Kidney (tissue), 14 donors: Measurements from ENCODE around the gene PDE4D. TPM values are rescaled to one million over a fixed set of nuclear protein-coding genes. Genes with fewer than 3 reads are reported as not detected.

ENCODE experiments used
- DNase-seq, 5 donors: peaks; one replicate each; pipeline ENCODE4 v3.0.0-alpha.2; 2013 to 2020
- FAIRE-seq: peaks from 2 replicates; lab custom pipeline; 2012; peaks lifted over from hg19 to GRCh38; lab: Jason Lieb, UNC
- H3K27ac ChIP-seq, 2 donors: one replicate each; pipeline ENCODE4 v1.7.0; 2013; ENCODE audit warnings: low read depth in 2 of 2, low read length in 2 of 2, inconsistent platforms in 1 of 2
- H3K27me3 ChIP-seq: one replicate; pipeline ENCODE4 v1.7.1; 2013; ENCODE audit warnings: low read length, inconsistent platforms; ENCODE audit not compliant: control insufficient read depth, insufficient read depth
- H3K36me3 ChIP-seq, 3 donors: one replicate each; pipeline versions ENCODE4 v1.7.0 to v1.7.1; 2013; ENCODE audit warnings: low read length in 3 of 3, control low read depth in 1 of 3, inconsistent platforms in 1 of 3; ENCODE audit not compliant: insufficient read depth in 3 of 3, control insufficient read depth in 2 of 3
- H3K4me1 ChIP-seq, 3 donors: one replicate each; pipeline versions ENCODE4 v1.7.0 to v1.7.1; 2013; ENCODE audit warnings: low read length in 3 of 3, inconsistent platforms in 1 of 3, low read depth in 1 of 3; ENCODE audit not compliant: control insufficient read depth in 2 of 3, insufficient read depth in 2 of 3
- H3K4me3 ChIP-seq, 3 donors: one replicate each; pipeline versions ENCODE4 v1.7.0 to v1.8.1; 2013; ENCODE audit warnings: low read length in 3 of 3, control low read depth in 1 of 3, inconsistent platforms in 1 of 3
- H3K9ac ChIP-seq, 3 donors: one replicate each; pipeline versions ENCODE4 v1.7.0 to v1.7.1; 2013; ENCODE audit warnings: low read length in 3 of 3, control low read depth in 1 of 3, inconsistent platforms in 1 of 3
- H3K9me3 ChIP-seq, 3 donors: one replicate each; pipeline versions ENCODE4 v1.7.0 to v1.7.1; 2013; ENCODE audit warnings: low read length in 3 of 3, control low read depth in 1 of 3, inconsistent platforms in 1 of 3; ENCODE audit not compliant: control insufficient read depth in 2 of 3, insufficient read depth in 1 of 3
- intact Hi-C: fragments of 100-400 bp; cut with DNase I; formaldehyde crosslinking; loops from one replicate; pipeline ENCODE4 v1.11.1; 2022
- polyA plus RNA-seq: library from polyadenylated mRNA; stranded (reverse); fragments of 350-450 nt; fragmentation: Illumina TruSeq; extraction: RNeasy Lipid Tissue Mini Kit (QIAGEN cat#74804); gene quantifications from one replicate; pipeline ENCODE4 v1.2.3, GENCODE V29; 2014; ENCODE audit warnings: low read depth, low replicate concordance; ENCODE audit not compliant: insufficient read depth
- total RNA-seq: library from RNA; stranded (reverse); fragmentation: NEBNext Ultra II Directional; extraction: Animal tissue kit (Norgen Biotek cat#: 25700); gene quantifications from one replicate; pipeline ENCODE4 v1.2.1, GENCODE V29; 2021
- TF ChIP-seq, protein P1 (sequence below): IDR thresholded peaks from 3 replicates; pipeline ENCODE4 v1.5.1; 2012; ENCODE audit warnings: mild to moderate bottlenecking, moderate library complexity, borderline replicate concordance; ENCODE audit not compliant: insufficient read depth; ENCODE audit errors: extremely low read depth
- donor health status: control.
- donor health status: control.
- donor health status: control.
- donor health status: control.
- donor health status: control.
- donor health status: DM: yes; HTN: yes; CAD: no.
- donor health status: Normal renal cell carcinoma (clear cell type).

PDE4D gene
- total and polyA plus RNA-seq, 2 donors from 2014 or later = 9.2 to 78.9 TPM

DNA sequence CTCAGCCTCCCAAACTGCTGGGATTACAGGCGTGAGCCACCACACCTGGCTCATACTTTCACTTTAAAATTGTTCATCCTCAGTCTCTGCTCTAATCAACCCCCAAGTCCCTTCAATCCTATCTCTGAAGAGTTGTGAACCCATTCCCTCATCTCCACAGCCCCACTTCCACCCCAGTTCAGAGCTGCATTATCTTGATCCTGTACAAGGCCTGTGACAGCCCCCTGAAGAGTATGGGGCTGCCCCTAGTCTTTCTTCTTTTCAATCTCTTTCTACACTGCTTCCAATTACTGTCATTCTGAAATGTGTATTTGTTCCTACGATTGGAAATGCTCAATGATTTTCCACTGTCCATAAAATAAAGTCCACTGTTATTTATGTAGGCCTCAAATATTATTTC, 722.4 kb downstream of the PDE4D start:
- Histone ChIP-seq H3K27ac (no peak overlapping the region), H3K36me3 (no peaks in the 10 kb centered on the region), H3K9me3 (no peaks in the 10 kb centered on the region), H3K4me1 (no peaks in the 10 kb centered on the region), H3K4me3 (no peak overlapping the region), H3K27me3 (no peaks in the 10 kb centered on the region), H3K9ac (no peak overlapping the region)
- DNase-seq (no peak), FAIRE-seq (no peak)
- TF ChIP-seq, protein P1, sequence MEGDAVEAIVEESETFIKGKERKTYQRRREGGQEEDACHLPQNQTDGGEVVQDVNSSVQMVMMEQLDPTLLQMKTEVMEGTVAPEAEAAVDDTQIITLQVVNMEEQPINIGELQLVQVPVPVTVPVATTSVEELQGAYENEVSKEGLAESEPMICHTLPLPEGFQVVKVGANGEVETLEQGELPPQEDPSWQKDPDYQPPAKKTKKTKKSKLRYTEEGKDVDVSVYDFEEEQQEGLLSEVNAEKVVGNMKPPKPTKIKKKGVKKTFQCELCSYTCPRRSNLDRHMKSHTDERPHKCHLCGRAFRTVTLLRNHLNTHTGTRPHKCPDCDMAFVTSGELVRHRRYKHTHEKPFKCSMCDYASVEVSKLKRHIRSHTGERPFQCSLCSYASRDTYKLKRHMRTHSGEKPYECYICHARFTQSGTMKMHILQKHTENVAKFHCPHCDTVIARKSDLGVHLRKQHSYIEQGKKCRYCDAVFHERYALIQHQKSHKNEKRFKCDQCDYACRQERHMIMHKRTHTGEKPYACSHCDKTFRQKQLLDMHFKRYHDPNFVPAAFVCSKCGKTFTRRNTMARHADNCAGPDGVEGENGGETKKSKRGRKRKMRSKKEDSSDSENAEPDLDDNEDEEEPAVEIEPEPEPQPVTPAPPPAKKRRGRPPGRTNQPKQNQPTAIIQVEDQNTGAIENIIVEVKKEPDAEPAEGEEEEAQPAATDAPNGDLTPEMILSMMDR = no peak
- intact Hi-C loops = loop anchor here (10.0 kb wide), 1 partner anchor 276 kb away; no protein-coding TSS in a partner anchor

DNA sequence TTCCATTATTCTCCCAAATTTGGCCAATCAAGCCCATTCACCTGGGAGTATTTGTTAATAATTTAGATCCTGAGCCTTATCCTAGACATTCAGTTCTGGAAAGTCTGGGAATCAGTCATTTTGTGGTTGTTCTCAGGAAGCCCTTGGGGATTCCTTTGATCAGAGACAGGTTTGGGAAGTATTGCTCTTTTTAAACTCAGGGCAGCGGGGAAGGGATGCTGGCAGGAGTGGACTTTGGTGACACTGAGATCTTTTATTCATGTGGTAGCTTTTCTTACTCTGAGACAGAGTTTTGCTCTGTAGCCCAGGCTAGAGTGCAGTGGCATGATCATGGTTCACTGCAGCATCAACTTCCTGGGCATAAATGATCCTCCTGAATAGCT, 723.8 kb downstream of the PDE4D start:
- no peak for FAIRE-seq

DNA sequence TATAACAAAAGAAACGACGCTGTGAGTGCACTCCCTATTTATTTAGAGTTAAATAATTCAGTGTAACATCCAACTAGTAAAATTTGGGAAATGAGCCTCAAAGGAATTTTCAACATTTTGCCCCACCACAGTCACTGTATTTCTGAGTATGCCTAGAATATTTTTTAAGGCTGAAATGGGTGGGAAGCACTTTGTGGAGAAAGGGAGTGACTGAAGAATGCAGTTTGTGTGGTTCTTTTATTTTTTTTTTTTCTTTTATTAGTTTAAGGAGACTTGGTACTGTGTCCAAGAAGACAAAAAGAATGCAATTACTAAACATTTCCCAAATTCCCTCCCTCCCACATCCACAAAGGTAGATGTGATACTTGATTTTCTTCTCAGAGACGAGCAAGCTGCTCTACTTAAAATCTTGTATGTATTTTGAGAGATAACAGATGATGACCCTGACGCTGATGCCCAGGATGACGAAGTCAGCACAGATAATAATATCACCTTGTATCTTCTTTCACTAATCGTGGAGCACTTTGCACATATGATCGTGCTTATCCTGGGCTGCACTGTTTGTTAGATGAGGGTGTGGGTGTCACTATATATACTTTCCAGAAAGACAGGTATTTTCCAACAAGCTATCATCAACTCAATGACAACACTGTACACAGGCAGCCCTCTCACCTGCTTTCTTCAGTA, 724.3 kb downstream of the PDE4D start:
- no peak for FAIRE-seq
- intact Hi-C loops = no loop called here

More for the DNA sequence above, 723.8 kb downstream of the PDE4D start:
- TF ChIP-seq, protein P1 = no peak
- H3K27me3 ChIP-seq = no peaks in the 10 kb centered on the region
- H3K4me1 ChIP-seq = no peaks in the 10 kb centered on the region
- intact Hi-C loops = loop anchor here (10.0 kb wide), 1 partner anchor 275 kb away; no protein-coding TSS in a partner anchor
- no peak overlapping the region for H3K9ac ChIP-seq
- H3K36me3 ChIP-seq = no peaks in the 10 kb centered on the region
- H3K9me3 ChIP-seq = no peaks in the 10 kb centered on the region
- no peak for DNase-seq
- H3K4me3 ChIP-seq = no peak overlapping the region
- H3K27ac ChIP-seq = no peak overlapping the region

More for the DNA sequence above, 724.3 kb downstream of the PDE4D start:
- Histone ChIP-seq H3K27me3 (no peaks in the 10 kb centered on the region), H3K9me3 (no peaks in the 10 kb centered on the region), H3K4me1 (no peaks in the 10 kb centered on the region), H3K4me3 (no peak overlapping the region), H3K36me3 (no peaks in the 10 kb centered on the region), H3K9ac (no peak overlapping the region), H3K27ac (no peak overlapping the region)
- TF ChIP-seq, protein P1 = no peak
- no peak for DNase-seq
